Measurements from ENCODE around the gene ZNF586.
"Not testable (repeated sequence)": the region's sequence is repeated elsewhere in the genome, so short reads cannot be mapped to it uniquely, and the experiment has no call there.

The ZNF586 gene

GRCh38 chr19:57796580-57796979, 27.1 kb downstream of the ZNF586 start:
- not testable (repeated sequence) for DNase-seq (ENCODE audit: low read depth)

- no peak for DNase-seq (ENCODE audit: low read depth)
These were observed 31.2 kb downstream of the ZNF586 start for GRCh38 chr19:57800696-57801095.

GRCh38 chr19:57802269-57802668, 32.8 kb downstream of the ZNF586 start:
- no peak for DNase-seq (ENCODE audit: low read depth)

GRCh38 chr19:57803265-57803593, 33.8 kb downstream of the ZNF586 start:
- no peak for DNase-seq (ENCODE audit: low read depth)

GRCh38 chr19:57803594-57804325, 34.3 kb downstream of the ZNF586 start:
- peak; percentile 95 for DNase-seq (ENCODE audit: low read depth)

- no peak for DNase-seq (ENCODE audit: low read depth)
These were observed 38.1 kb downstream of the ZNF586 start for GRCh38 chr19:57807541-57807940.

- not testable (repeated sequence) for DNase-seq (ENCODE audit: low read depth)
These were observed 41.2 kb downstream of the ZNF586 start for GRCh38 chr19:57810410-57811295.

GRCh38 chr19:57812226-57812625, 42.8 kb downstream of the ZNF586 start:
- DNase-seq (ENCODE audit: low read depth): no peak

GRCh38 chr19:57812975-57813820, 43.7 kb downstream of the ZNF586 start:
- DNase-seq (ENCODE audit: low read depth): not testable (repeated sequence)

GRCh38 chr19:57813919-57814504, 44.5 kb downstream of the ZNF586 start:
- peak; percentile 42 for DNase-seq (ENCODE audit: low read depth)

GRCh38 chr19:57814505-57815246, 45.2 kb downstream of the ZNF586 start, which contains the start of gene ZNF552:
Gene ZNF552, minus strand, starts transcription at chr19:57814913. Its CDS starts 170 bp downstream, at chr19:57814743.
- peak; percentile 94 for DNase-seq (ENCODE audit: low read depth)

- DNase-seq (ENCODE audit: low read depth): no peak
These were observed 46.0 kb downstream of the ZNF586 start for GRCh38 chr19:57815247-57816075.

GRCh38 chr19:57816652-57817051, 47.2 kb downstream of the ZNF586 start:
- DNase-seq (ENCODE audit: low read depth): peak; percentile 29

- no peak for DNase-seq (ENCODE audit: low read depth)
These were observed 48.5 kb downstream of the ZNF586 start for GRCh38 chr19:57817976-57818375.

- no peak for DNase-seq (ENCODE audit: low read depth)
These were observed 48.9 kb downstream of the ZNF586 start for GRCh38 chr19:57818378-57818777.

- DNase-seq (ENCODE audit: low read depth): peak; percentile 96
These were observed 50.1 kb downstream of the ZNF586 start for GRCh38 chr19:57819475-57820148.

- DNase-seq (ENCODE audit: low read depth): no peak
These were observed 51.1 kb downstream of the ZNF586 start for GRCh38 chr19:57820599-57820998.

GRCh38 chr19:57821095-57821494, 51.6 kb downstream of the ZNF586 start:
- not testable (repeated sequence) for DNase-seq (ENCODE audit: low read depth)

- DNase-seq (ENCODE audit: low read depth): not testable (repeated sequence)
These were observed 52.0 kb downstream of the ZNF586 start for GRCh38 chr19:57821501-57821900.

- DNase-seq (ENCODE audit: low read depth): not testable (repeated sequence)
These were observed 53.7 kb downstream of the ZNF586 start for GRCh38 chr19:57823155-57823554.

All from EH (cell line).